Epithelial cell of esophagus (primary cell): ENCODE results near the gene GLT6D1.
"Not testable (repeated sequence)": the region's sequence is repeated elsewhere in the genome, so short reads cannot be mapped to it uniquely, and the experiment has no call there.

Experiments
- DNase-seq: peaks from one replicate; pipeline ENCODE4 v3.0.0; 2010; ENCODE audit warnings: low read depth
- H3K4me3 ChIP-seq: 2 replicates; pipeline ENCODE4 v1.5.1; 2011; ENCODE audit warnings: mild to moderate bottlenecking, low read length, control low read depth
- CTCF ChIP-seq: IDR thresholded peaks from 2 replicates; pipeline ENCODE4 v1.5.1; 2011; ENCODE audit warnings: low read depth, mild to moderate bottlenecking, low read length, control low read depth, inconsistent platforms; ENCODE audit not compliant: insufficient read depth; ENCODE audit errors: missing control alignments

GLT6D1 gene

GRCh38 chr9:135678236-135679017 is 39.1 kb upstream of the GLT6D1 start:
- no peak for DNase-seq
- no peak overlapping the region for H3K4me3 ChIP-seq
- TF ChIP-seq CTCF: no peak

GRCh38 chr9:135677641-135678168 is 38.4 kb upstream of the GLT6D1 start:
- no peak overlapping the region for H3K4me3 ChIP-seq
- TF ChIP-seq CTCF: no peak
- DNase-seq: no peak

GRCh38 chr9:135676891-135677290 is 37.6 kb upstream of the GLT6D1 start:
- TF ChIP-seq CTCF: no peak
- H3K4me3 ChIP-seq: no peak overlapping the region
- no peak for DNase-seq

GRCh38 chr9:135674977-135675376 is 35.6 kb upstream of the GLT6D1 start:
- H3K4me3 ChIP-seq: no peak overlapping the region
- DNase-seq: no peak
- no peak for TF ChIP-seq CTCF

- no peak for TF ChIP-seq CTCF
- H3K4me3 ChIP-seq: no peak overlapping the region
- no peak for DNase-seq
These were observed 34.6 kb upstream of the GLT6D1 start for GRCh38 chr9:135673941-135674340.

GRCh38 chr9:135672786-135673185 is 33.4 kb upstream of the GLT6D1 start:
- not testable (repeated sequence) for DNase-seq, H3K4me3 ChIP-seq

- no peak for TF ChIP-seq CTCF
- DNase-seq: no peak
- H3K4me3 ChIP-seq: no peak overlapping the region
These were observed 32.3 kb upstream of the GLT6D1 start for GRCh38 chr9:135671591-135672041.
